NCI-H1417 (cell line): ENCODE data around the gene MESD.
A peak's percentile ranks its signal among the peaks of the same experiment; 100 is the strongest.

Source experiments
- DNase-seq, 3 experiments: peaks; one replicate each; lab custom pipeline; 2025; lab: John Stamatoyannopoulos, UW

The MESD gene

DNA sequence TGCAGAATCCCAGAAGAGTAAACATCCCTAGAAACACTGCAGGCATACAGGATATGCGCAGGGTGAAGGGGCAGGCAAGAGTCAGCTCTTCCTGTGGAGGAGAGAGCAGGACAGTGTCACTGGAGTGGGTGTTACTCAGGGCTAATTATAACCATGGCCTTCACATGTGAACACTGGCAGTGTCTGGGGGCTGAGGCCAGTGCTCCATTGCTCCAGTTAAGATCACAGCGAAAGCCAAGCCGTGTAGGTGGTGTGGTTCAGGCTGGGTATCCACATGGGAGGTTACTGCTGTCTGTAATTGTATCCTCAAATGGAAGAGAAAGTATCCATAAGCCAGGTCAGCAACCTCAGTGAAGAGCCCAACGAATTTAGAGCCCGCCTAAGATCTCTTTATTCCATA is 84.6 kb downstream of the MESD start:
- peak in 1 of 3 experiments; percentile 12 for DNase-seq

GRCh38 chr15:80902298-80902801 is 87.3 kb downstream of the MESD start:
- no peak for DNase-seq

DNA sequence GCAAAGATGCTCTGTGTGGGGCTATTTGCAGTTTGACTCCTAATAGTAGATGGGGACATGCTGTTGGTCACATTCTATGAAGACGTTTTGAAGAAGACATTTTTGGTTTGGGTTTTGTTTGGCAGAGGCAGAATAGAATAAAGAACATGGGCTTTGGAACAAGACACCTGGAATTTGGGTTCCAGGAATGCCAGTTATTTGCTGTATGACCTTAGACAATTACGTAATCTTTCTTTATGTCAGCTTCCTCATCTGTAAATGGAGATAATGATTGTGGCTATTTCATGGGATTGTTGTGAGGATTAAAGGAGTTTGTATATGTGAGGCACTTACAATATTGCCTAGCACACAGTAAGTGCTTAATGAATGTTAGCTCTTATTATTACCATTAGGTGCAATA is 91.6 kb downstream of the MESD start:
- DNase-seq, result no peak
